G401.6 (cell line): Measurements from ENCODE around the gene ACAN.

ENCODE experiments used
- FAIRE-seq: peaks from 2 replicates; lab custom pipeline; 2012; peaks lifted over from hg19 to GRCh38; lab: Jason Lieb, UNC

The ACAN gene

DNA sequence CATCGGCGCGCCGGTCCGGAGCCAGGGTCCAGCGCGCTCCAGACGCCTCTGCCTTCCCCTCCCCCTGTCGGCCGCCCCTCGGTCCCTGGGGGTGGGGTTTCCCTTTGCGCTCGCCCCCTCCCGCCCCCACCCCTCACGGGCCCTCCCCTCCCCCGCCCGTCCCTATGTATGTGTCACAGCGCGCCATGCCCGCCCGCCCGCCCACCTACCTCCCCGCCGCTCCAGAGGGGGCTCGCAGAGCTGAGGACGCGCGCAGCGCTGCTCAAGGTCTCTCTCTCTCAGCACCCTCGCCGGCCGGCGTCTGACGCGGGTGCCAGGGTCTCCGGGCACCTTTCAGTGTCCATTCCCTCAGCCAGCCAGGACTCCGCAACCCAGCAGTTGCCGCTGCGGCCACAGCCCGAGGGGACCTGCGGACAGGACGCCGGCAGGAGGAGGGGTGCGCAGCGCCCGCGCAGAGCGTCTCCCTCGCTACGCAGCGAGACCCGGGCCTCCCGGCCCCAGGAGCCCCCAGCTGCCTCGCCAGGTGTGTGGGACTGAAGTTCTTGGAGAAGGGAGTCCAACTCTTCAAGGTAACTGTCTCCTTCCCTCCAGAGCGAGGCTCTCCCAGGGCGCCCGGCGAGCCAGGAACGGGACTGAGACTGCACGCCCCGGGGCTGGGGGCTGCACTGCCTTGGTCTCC is at the start of gene ACAN:
TSS of gene ACAN (plus strand) at position 196 of the 679 bp plus-strand sequence. CDS start 32,771 bp downstream, outside the sequence.
- no peak for FAIRE-seq

GRCh38 chr15:88756521-88756920 is 46.7 kb upstream of the ACAN start:
- FAIRE-seq, result no peak

- no peak for FAIRE-seq
Observed at GRCh38 chr15:88756921-88757320, 46.3 kb upstream of the ACAN start.

DNA sequence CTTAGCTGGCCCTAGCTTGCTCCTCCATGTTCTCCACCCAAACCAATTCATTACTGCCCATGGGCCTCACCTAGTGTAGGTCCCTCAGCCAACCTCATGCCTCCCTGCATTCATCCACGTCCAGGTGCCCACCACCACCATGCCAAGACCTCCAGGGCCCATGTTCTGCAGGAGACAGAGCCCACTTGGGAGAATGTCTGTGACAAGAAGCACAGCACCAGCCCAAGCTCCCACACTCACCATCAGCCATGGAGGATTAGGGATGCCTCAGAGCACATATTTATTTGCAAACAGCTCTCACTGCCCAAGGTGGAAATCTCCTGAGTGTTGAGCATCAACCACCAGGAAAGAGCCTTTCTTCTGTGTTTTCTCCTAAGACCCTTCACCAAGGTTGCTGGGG is 43.4 kb upstream of the ACAN start:
- FAIRE-seq, result no peak

DNA sequence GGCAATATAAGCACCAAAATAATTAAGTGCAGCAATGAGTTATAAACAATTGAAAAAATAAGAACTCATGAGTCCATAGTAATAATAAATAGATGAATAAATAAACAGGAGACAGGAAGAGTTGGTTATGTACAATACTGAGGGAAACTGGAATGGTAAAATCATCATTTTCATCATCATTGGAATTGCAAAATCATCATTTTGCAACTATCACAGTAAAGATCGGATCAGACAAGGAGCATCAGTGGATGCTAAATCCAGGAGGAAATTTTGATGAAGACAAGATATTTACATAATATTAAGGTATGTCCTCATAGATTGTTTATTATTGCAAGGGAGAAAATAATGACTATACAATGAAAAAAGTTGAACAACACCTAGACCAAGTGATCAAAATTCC is 38.8 kb upstream of the ACAN start:
- no peak for FAIRE-seq

DNA sequence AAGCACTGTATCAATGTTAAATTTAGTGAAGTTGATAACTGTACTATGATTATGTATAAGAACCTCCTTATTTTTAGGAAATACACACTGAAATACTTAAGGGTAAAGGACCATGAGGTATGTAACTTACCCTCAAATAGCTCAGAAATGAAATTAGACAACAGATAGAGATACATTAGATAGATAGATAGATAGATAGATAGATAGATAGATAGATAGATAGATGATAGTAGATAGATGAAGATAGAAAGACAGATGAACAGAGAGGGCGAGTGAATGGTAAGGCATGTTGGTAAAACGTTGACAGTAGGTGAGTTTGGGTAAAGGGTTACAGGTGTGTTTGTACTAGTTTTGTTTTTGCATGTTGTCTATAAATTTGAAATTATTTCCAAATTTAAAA is 38.0 kb upstream of the ACAN start:
- FAIRE-seq, result no peak

- FAIRE-seq, result no peak
Observed at GRCh38 chr15:88769161-88769971, 33.9 kb upstream of the ACAN start.

DNA sequence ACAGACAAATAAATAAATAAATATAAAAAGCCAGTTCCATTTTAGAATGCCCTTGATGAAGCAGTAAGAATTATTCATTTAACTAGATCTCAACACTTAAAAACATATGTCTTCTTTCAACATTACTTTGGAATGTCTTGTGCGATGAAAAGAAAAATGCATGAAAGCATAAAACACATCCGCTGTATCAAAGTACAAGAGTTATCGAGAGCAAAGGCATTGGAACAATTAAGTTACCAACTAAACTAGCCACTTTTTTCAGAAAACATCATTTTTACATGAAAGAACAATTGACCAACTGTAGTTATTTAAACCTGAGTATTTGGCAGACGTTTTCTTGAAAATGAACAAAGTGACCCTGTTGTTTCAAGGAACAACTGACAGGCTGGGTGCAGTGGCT is 27.5 kb upstream of the ACAN start:
- FAIRE-seq, result no peak

- no peak for FAIRE-seq
Observed at GRCh38 chr15:88776646-88777045, 26.6 kb upstream of the ACAN start.

- peak; percentile 82 for FAIRE-seq
Observed at GRCh38 chr15:88779944-88780343, 23.3 kb upstream of the ACAN start.

- no peak for FAIRE-seq
Observed at GRCh38 chr15:88782465-88782864, 20.8 kb upstream of the ACAN start.

DNA sequence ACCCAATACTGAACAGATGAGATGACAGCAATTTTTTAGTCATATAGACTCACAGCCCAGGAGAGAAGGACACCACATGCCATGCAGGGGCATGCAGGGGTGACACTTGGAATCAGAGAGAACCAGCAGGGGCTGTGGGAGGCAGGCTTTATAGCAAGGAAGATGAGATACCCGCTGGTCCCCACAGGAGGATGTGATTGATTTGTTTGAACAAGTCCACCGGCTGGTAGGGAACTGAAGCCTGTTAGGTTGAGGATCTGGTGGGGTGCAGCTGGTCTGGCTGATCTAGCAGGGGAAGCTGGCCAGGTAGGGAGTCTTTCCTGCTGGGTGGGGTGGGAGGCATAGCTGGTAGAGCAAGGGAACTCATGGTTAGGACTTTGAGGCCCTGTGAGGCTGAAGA is 18.0 kb upstream of the ACAN start:
- no peak for FAIRE-seq

DNA sequence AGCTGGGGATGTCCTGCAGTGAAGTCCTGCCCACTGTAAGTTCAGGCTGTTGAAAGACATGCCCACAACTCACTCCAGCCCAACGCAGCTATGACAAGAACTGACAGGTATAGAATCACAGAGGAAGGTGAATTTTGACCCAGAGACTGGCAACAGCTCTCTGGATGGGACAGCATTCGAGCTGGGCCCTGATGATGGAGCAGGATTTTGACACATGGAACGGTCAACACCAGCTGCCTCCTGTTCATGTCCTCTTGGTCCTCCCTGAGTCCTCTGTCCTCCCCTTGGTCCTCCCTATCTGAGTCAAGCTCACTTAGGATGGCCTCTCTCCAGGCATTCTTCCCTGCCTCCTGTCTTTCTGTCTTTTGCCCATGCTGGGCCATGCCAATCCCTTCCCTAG is 15.2 kb upstream of the ACAN start:
- FAIRE-seq, result no peak

DNA sequence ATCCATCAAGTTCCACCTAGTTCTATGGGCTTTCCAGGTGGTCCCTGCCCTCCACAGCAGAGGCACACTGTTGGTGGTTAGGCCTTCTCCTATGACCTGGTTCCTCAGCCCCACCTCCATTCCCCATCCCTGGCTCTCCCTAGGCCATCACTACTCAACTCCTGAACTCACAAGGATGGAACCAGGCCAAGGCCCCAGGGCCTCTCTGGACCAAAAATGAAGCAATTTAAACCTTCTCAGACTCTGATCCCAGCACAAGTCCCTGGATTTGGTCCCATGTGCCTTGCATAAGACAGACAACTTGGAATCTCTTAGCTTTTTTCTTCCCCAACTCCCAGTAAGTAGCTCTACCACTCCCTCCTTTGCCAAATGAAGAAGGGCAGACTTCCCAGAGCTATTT is 14.4 kb upstream of the ACAN start:
- FAIRE-seq, result no peak

GRCh38 chr15:88790486-88790885 is 12.8 kb upstream of the ACAN start:
- no peak for FAIRE-seq

DNA sequence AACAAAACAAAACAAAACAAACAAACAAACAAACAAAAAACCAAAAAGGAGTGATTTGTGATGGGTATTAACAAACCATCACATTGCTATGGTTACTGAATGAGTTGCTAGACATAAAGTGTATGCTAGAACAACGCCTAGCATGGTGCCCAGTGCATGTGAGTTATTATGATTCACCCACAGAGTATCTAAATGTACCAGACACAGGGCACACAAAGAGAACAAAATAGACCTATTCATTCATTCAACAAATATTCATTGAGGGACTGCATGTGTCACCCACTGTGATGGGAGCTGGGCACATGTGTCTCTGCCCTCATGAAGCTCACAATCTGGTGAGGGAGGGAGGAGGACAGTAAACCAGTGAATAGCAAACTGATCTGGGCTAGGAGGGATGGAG is 11.6 kb upstream of the ACAN start:
- no peak for FAIRE-seq

DNA sequence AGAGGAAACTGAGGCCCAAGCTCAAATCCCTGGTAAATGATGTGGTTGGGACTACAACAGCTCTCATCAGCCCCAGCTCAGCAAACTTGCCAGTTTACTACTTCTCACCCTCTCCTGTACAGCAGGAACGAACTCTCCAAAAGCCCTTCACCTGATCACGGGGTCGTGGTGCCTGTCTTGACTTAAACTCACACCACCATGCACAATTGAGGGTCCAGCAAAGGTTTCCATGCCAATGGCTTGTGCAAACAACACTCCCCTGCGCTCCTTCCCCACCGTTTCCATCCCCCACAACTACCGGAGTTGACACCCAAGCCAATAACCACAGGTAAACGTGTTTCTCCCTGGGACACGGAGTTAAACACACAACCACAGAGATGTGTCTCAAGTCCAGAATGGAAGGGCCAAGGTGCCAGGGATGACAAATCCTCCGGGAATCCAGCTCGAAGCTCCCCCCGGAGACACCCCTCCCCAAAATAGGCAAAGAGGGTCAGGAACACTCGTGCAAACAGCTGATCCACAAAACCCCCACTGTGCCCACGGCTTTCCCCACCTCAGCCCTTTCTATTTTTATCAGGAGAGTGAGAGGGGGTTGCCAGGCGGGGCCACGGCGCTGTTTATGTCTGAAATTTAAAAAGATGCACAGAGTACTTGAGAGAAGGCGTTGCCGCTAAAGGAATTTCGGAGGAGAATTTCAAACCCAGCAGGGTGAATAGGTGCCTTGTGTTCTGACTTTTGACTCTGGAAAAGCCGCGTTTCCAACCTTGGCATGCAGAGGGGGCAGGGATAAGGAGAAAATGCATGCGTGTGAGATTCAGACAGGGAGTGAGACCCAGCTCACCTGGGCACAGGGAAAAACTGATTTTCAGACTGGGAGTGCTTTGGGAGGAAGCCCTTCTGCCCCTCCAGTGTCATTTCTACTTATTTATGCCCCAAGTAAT is 10.6 kb upstream of the ACAN start:
- no peak for FAIRE-seq

DNA sequence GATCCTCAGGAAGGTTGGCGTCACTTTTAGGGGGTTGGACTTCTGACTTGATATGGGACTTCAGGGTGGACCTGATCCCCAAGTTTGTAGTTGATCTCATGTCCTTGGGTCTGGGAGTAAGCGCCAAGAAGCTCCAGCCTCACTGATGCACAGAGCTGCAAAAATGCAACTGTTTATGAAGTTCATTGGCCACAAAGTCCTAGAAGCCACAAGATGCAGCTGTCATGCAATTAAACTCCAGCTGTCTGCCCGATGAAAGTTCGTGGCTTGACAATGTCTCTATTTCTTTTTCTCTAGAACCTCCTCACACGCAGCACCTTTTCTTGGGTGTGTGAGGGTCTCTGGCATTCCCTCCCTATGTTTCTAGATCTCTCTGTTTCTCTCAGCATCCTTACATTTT is 9.2 kb upstream of the ACAN start:
- FAIRE-seq, result no peak

DNA sequence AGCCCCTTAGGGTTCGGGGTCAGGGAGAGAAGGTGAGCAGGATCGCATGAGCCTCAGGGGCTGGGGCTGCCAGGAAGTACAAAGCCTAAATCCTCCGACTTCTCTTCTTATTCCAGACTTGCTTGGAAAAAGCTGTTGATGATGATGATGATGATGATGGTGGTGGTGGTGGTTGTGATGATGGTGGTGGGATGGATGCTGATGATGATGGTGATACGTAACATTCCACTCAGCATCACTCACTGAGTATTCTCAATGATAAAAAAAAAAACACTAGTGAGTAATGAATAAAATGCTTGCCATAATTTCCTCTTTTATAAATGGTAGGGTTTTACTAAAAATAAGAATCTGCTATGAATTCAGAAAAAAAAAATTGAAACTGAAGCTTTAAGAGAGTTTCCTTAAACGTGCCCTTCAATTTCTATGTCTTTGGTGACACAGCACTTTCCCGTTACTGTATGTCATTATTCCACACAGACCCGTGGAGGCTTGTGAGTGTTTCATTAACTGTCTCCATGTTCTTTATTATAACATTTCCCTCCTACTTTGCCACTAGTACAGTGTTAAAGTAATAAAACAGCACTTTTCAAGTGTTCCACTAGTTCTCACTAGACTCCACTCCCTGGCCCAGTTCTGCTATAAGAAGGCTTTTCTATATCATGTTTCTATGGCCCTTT is 5.4 kb upstream of the ACAN start:
- no peak for FAIRE-seq

GRCh38 chr15:88799341-88799740 is 3.9 kb upstream of the ACAN start:
- no peak for FAIRE-seq

DNA sequence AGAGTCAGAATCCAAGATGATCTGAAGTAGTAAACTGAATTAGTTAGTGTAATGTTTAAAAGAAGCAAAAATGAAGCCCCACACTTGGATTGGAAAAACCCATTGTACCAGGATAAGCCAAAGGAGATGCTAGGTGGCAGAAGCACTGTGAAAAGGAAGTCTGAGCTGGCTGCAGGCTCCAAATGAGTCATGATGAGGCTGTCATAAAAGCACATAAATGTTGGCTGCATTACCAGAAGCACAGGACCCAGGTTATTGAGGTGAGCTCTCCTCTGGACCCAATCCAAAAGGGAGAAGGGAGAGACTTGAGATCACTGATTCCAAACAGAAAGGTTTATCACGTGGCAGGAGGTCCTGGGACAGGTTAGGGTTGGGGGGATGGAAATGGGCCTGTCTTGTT is 3.2 kb upstream of the ACAN start:
- no peak for FAIRE-seq

DNA sequence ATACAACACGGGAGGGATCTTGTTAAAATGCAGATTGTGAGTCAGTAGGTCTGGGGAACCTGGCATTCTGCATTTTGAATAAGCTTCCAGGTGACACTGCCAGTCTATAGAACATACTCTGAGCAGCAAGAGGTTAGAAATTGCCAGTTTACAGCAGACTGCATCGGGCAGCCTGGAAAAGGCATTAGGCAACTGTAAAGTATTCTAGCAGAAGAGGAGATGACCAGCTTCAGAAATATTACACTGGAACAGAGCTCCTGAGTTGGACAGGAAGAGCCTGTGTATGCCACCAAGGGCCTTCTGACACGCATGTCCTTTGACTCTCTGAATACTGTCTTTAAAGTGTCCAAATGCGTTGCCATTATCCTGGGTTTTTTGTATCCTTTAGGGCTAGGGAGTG is 2.5 kb upstream of the ACAN start:
- FAIRE-seq, result no peak
